PFSK-1 (cell line): ENCODE data around the gene AHNAK2.

ENCODE experiments used
- FOXP2 ChIP-seq: optimal IDR thresholded peaks from 2 replicates; pipeline ENCODE3; 2011; ENCODE audit warnings: borderline replicate concordance, control low read depth, inconsistent platforms; ENCODE audit not compliant: insufficient read depth; ENCODE audit errors: extremely low read length, extremely low read depth
- POLR2AphosphoS5 ChIP-seq: IDR thresholded peaks from 2 replicates; pipeline ENCODE4 v1.6.1; 2012; ENCODE audit warnings: low read depth, mild to moderate bottlenecking, control low read depth, low read length, moderate library complexity
- SIN3A ChIP-seq: IDR thresholded peaks from 2 replicates; pipeline ENCODE4 v1.6.1; 2012; ENCODE audit warnings: mild to moderate bottlenecking, low read length, moderate library complexity, borderline replicate concordance; ENCODE audit not compliant: insufficient read depth
- TAF1 ChIP-seq: IDR thresholded peaks from 2 replicates; pipeline ENCODE4 v1.6.1; 2012; ENCODE audit warnings: low read length, control low read depth, borderline replicate concordance; ENCODE audit not compliant: insufficient read depth
- TF ChIP-seq, protein P1 (sequence below), 2 experiments: IDR thresholded peaks; 2 replicates each; pipeline versions ENCODE4 v1.6.1 to v1.8.0; 2011 to 2012; ENCODE audit warnings: low read depth in 2 of 2, low read length in 2 of 2, control low read depth in 1 of 2, inconsistent platforms in 1 of 2, mild to moderate bottlenecking in 1 of 2, moderate library complexity in 1 of 2; ENCODE audit not compliant: insufficient read depth in 1 of 2

Gene AHNAK2

DNA sequence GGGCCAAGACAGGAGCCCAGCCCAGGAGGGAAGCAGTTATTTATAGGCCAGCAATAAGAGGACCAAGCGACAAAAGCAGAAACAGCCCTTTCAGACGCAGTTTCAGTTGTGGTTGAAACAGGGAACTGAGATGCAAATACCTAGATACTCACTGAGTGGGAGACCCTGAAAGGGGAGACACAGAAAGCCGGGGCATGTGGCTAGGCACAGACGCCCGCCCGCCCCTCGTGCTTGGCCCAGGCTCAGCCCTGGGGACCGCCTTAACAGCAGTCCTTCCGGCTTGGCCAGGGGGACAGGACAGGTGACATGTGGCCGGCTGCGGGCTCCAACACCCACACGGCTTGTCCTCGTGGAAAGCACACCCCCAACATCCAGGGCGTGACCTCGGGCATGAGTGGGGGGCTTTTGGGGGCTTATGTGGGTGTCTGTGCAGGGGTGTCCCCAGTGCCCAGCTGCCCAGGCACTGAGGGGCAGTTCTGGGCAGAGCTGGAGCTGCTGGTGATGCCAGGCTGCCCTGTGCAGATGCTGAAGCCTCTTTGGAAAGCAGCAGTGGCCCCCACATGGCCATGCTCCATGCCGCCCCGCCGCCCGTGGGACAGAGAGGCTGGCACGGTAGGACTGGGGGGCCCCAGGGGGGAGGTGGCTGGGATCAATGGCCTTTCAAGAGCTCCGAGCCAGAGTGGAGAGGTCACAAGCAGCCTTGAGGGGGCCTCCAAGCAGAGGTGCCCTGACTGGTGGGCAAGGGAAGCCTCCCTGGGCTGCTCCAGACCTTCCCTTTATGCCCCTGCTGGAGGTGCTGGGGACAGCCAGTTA is 51.3 kb downstream of the AHNAK2 start:
- TF ChIP-seq, protein P1, sequence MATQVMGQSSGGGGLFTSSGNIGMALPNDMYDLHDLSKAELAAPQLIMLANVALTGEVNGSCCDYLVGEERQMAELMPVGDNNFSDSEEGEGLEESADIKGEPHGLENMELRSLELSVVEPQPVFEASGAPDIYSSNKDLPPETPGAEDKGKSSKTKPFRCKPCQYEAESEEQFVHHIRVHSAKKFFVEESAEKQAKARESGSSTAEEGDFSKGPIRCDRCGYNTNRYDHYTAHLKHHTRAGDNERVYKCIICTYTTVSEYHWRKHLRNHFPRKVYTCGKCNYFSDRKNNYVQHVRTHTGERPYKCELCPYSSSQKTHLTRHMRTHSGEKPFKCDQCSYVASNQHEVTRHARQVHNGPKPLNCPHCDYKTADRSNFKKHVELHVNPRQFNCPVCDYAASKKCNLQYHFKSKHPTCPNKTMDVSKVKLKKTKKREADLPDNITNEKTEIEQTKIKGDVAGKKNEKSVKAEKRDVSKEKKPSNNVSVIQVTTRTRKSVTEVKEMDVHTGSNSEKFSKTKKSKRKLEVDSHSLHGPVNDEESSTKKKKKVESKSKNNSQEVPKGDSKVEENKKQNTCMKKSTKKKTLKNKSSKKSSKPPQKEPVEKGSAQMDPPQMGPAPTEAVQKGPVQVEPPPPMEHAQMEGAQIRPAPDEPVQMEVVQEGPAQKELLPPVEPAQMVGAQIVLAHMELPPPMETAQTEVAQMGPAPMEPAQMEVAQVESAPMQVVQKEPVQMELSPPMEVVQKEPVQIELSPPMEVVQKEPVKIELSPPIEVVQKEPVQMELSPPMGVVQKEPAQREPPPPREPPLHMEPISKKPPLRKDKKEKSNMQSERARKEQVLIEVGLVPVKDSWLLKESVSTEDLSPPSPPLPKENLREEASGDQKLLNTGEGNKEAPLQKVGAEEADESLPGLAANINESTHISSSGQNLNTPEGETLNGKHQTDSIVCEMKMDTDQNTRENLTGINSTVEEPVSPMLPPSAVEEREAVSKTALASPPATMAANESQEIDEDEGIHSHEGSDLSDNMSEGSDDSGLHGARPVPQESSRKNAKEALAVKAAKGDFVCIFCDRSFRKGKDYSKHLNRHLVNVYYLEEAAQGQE (IDR thresholded peaks at IDR 0.05; ENCODE audit: insufficient read depth in 1 of 2, low read depth in 2 of 2, low read length in 2 of 2), result no peak
- no peak for TF ChIP-seq SIN3A
- no peak for TF ChIP-seq POLR2AphosphoS5
- no peak for TF ChIP-seq TAF1
- TF ChIP-seq FOXP2, result no peak

DNA sequence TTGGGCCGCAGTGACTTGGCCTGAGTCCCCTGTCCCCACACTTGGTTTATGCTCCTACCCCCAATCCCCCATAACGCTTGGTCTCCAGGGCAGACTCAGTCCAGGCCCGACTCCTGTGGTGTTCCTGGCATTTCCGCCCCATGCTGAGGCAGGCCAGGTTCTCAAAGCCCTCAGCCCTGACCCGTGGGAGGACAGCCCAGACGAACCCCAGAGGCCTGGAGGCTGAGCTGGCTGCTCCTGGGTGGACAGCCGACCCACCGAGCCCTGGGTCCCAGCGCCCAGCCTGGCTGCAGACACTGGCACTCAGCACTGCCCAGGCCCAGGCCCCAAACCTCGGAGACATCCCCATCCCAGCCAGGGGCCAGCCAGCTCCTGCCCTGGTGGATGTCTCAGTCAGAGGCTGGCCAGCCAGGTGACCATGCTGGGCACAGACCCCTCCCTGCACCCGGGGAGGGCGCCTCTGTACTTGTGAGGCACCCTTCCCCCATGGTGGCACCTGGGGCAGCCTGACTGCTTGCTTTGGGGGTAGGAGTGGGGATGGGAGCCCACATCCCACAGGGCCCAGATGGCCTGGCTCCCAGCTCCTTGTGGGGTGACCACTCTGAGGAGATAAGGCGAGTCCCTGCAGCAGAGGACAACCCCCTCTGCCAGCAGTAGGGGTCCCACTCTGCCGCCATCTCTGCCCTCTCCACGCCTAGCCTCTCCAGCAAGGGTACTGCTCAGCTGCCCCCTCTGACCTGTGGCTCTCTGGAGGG is 52.1 kb downstream of the AHNAK2 start:
- TF ChIP-seq, protein P1 (IDR thresholded peaks at IDR 0.05; ENCODE audit: insufficient read depth in 1 of 2, low read depth in 2 of 2, low read length in 2 of 2), result no peak
- TF ChIP-seq SIN3A (no peak), FOXP2 (no peak), TAF1 (no peak), POLR2AphosphoS5 (no peak)

DNA sequence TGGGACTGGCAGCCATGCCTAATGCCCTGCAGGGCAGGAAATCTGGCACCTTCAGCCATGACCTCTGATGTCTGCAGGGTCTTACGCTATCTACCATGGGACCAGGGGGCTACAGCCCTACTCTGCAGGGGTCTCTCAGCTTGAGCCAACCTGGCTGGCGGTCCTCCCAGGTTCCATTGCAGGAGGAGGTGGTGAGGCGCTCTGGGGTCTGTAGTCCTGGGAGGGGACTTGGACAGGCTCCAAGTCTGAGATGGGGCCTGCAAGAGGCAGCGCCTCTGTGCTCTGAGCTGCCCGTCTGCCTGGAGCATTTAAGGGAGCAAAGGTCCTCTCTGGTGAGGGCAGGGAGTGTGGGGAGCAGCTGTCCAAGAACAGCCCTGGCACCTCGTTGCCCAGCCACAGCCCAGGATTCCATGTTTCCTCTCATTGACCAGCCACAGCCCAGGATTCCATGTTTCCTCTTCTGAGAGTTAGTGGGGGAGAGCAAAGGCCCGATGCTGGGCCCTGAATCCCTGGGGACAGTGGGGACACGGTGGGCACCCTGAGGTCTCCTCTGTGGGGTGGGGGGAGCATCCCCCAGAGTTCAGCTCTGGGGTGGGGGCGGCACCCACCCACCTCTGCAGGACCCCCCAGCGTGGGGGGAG is 52.8 kb downstream of the AHNAK2 start:
- TF ChIP-seq POLR2AphosphoS5 (no peak), TAF1 (no peak), SIN3A (no peak), FOXP2 (no peak)
- TF ChIP-seq, protein P1 (IDR thresholded peaks at IDR 0.05; ENCODE audit: insufficient read depth in 1 of 2, low read depth in 2 of 2, low read length in 2 of 2), result no peak

DNA sequence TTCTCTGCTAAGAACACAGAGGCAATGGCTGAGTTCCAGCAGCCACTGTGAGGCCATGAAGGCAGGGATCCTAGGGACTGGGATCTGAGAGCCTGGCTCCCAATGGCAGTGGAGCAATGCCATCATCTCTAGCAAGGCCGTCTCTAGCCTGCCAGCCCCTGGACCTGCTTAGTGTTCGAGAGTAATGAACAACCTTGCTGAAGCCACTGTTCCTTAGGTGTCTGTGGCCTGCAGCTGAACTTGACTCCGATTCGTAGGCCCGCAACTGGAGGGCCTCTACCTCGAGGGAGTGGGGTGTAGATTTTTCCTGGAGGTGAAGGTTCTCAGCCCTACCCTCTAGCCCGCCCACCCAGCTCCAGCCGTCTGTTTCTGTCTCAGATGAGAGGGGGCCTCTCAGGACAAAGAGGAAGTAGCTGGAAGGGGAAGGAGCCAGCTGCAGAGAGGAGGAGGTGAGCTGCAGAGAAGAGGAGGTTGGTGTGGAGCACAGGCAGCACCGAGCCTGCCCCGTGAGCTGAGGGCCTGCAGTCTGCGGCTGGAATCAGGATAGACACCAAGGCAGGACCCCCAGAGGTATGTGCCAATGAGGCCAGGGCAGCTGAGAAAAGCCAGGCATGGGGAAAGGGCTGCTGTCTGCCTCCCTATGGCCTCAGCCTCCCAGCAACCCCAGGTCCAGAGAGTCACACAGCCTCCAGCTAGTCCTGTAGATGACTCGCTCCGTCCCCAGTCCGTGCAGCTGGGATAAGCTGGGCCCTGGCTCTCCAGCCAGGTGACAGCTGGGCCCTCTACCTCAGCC is 53.6 kb downstream of the AHNAK2 start, which contains the start of gene PLD4:
Gene PLD4, plus strand, starts transcription at position 459 of the 793 bp plus-strand sequence. CDS start 2,262 bp downstream, outside the sequence.
- TF ChIP-seq SIN3A (no peak), POLR2AphosphoS5 (no peak), TAF1 (no peak)
- TF ChIP-seq, protein P1 (IDR thresholded peaks at IDR 0.05; ENCODE audit: insufficient read depth in 1 of 2, low read depth in 2 of 2, low read length in 2 of 2), result no peak
